ENCODE measurements around the gene PPFIA4. TPM values are rescaled to one million over a fixed set of nuclear protein-coding genes. Genes with fewer than 3 reads are reported as not detected.

The PPFIA4 gene
- total RNA-seq, 1 experiment from 2014 or later: 3.0 TPM

DNA sequence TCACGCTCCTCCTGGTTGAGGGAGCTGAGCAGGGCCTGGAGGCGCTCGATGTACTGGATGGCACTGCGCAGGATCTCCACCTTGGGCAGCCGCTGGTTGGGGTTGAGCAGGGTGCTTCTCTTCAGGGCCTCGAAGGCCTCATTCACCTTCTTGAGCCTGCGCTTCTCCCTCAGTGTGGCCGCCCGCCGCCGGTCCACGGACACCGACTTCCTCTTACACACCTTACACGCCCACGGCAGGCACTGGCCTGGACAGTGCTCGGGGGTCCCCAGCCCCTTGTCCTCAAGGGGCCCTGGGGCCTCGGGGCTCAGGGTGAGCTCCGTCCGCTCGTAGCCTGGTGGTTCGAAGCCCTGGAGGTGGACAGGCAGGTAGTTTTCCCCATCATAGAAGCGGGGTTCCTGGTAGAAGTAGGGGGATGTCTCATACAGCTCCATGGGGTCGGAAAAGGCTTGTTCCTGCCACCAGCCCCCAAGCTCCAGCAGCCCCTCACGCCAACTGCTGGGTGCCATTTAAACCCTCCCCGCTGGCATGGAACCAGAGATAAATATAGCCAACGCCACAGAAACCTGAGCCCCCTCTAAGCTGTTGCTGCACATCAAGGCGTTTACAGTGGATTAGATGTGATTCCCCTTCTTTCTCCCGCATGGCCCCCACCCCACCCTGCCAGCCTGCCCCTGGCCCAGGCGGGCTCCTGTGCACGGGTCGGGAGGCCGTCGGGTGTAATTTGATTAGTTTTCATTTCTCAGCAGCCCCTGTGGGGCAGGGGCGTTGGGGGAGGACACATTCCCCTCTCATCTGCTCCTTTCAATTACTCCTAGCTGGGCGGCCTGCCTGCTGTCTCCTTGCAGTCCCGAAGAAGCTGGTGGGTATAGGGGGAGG lies 59.5 kb downstream of the PPFIA4 start, which contains the start of gene MYOG:
Gene MYOG, minus strand, starts transcription at position 485 of the 879 bp plus-strand sequence. Its CDS starts 51 bp downstream, at position 434.
- CTCF ChIA-PET: no interaction called here
- intact Hi-C loops (cut with micrococcal nuclease; ENCODE audit: unreplicated experiment): no loop called here

GRCh38 chr1:203086992-203087763 lies 60.9 kb downstream of the PPFIA4 start:
- Histone ChIP-seq H3K27me3 (replicated peaks; ENCODE audit: insufficient read depth, low read depth, low read length, poor library complexity) (no peaks in the 10 kb centered on the region), H3K27ac (ENCODE audit: low read depth, low read length, poor library complexity, severe bottlenecking) (no peak overlapping the region), H3K4me1 (ENCODE audit: insufficient read depth, low read length, poor library complexity, severe bottlenecking) (no peaks in the 10 kb centered on the region), H3K4me3 (ENCODE audit: low read depth, low read length, poor library complexity, severe bottlenecking) (no peak overlapping the region), H3K36me3 (ENCODE audit: insufficient read depth, low read length, poor library complexity, severe bottlenecking) (no peaks in the 10 kb centered on the region), H3K9me3 (ENCODE audit: low read depth, low read length, poor library complexity, severe bottlenecking) (no peaks in the 10 kb centered on the region)
- no TSS peak for BruUV-seq (replicated peaks)
- DNase-seq (ENCODE audit: low spot score): peak; percentile 29
- TF ChIP-seq, protein P1, sequence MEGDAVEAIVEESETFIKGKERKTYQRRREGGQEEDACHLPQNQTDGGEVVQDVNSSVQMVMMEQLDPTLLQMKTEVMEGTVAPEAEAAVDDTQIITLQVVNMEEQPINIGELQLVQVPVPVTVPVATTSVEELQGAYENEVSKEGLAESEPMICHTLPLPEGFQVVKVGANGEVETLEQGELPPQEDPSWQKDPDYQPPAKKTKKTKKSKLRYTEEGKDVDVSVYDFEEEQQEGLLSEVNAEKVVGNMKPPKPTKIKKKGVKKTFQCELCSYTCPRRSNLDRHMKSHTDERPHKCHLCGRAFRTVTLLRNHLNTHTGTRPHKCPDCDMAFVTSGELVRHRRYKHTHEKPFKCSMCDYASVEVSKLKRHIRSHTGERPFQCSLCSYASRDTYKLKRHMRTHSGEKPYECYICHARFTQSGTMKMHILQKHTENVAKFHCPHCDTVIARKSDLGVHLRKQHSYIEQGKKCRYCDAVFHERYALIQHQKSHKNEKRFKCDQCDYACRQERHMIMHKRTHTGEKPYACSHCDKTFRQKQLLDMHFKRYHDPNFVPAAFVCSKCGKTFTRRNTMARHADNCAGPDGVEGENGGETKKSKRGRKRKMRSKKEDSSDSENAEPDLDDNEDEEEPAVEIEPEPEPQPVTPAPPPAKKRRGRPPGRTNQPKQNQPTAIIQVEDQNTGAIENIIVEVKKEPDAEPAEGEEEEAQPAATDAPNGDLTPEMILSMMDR (conservative IDR thresholded peaks at IDR 0.05; ENCODE audit: low read depth, low read length): no peak
- POLR2A ChIA-PET (ENCODE audit: low non-redundant PET): no interaction called here
- intact Hi-C loops (cut with micrococcal nuclease; ENCODE audit: unreplicated experiment): no loop called here
- CTCF ChIA-PET: no interaction called here

More for the DNA sequence above, 59.5 kb downstream of the PPFIA4 start, which contains the start of gene MYOG:
- Histone ChIP-seq H3K4me1 (ENCODE audit: insufficient read depth, low read length, poor library complexity, severe bottlenecking) (no peaks in the 10 kb centered on the region), H3K9me3 (ENCODE audit: low read depth, low read length, poor library complexity, severe bottlenecking) (no peaks in the 10 kb centered on the region), H3K27me3 (replicated peaks; ENCODE audit: insufficient read depth, low read depth, low read length, poor library complexity) (peaks cover 3% of the 10 kb centered on the region), H3K4me3 (ENCODE audit: low read depth, low read length, poor library complexity, severe bottlenecking) (no peak within 1 kb of the TSS), H3K36me3 (ENCODE audit: insufficient read depth, low read length, poor library complexity, severe bottlenecking) (no peaks in the 10 kb centered on the region), H3K27ac (ENCODE audit: low read depth, low read length, poor library complexity, severe bottlenecking) (no peak within 1 kb of the TSS)
- TF ChIP-seq, protein P1 (conservative IDR thresholded peaks at IDR 0.05; ENCODE audit: low read depth, low read length): no peak
- TF ChIP-seq EZH2 (IDR thresholded peaks at IDR 0.05; ENCODE audit: borderline replicate concordance, low read depth, low read length, poor library complexity, severe bottlenecking): no peak
- DNase-seq (ENCODE audit: low spot score): no peak
- POLR2A ChIA-PET (ENCODE audit: low non-redundant PET): no interaction called here
- BruUV-seq (replicated peaks): no TSS peak

DNA sequence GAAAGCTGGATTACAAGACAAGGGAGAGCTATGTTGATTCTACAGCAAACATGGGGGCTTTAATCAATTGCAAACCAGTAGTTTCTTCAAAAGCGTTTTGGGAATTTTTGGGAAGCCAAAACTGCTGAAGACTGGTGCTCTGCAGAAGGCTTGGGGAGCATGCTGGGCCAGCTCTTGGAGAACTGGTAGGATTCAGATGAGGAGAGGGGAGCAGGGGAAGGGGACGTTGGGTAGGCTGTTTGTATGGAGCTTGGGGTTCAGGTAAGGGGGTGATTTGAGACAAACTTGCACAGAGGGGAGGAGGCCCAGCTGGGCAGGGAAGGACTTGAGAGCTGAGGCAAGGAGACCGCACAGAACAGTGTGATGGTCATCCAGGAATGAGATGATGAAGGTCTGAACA lies 62.1 kb downstream of the PPFIA4 start:
- intact Hi-C loops (cut with micrococcal nuclease; ENCODE audit: unreplicated experiment): no loop called here
- no peak for DNase-seq (ENCODE audit: low spot score)
- TF ChIP-seq, protein P1 (conservative IDR thresholded peaks at IDR 0.05; ENCODE audit: low read depth, low read length): no peak
- no peak for TF ChIP-seq EZH2 (IDR thresholded peaks at IDR 0.05; ENCODE audit: borderline replicate concordance, low read depth, low read length, poor library complexity, severe bottlenecking)
- ChIA-PET POLR2A (ENCODE audit: low non-redundant PET) (no interaction called here), CTCF (no interaction called here)
- H3K27me3 ChIP-seq (replicated peaks; ENCODE audit: insufficient read depth, low read depth, low read length, poor library complexity): no peaks in the 10 kb centered on the region
- BruUV-seq (replicated peaks): no TSS peak
- H3K36me3 ChIP-seq (ENCODE audit: insufficient read depth, low read length, poor library complexity, severe bottlenecking): no peaks in the 10 kb centered on the region
- H3K4me1 ChIP-seq (ENCODE audit: insufficient read depth, low read length, poor library complexity, severe bottlenecking): no peaks in the 10 kb centered on the region
- no peaks in the 10 kb centered on the region for H3K9me3 ChIP-seq (ENCODE audit: low read depth, low read length, poor library complexity, severe bottlenecking)
- no peak overlapping the region for H3K27ac ChIP-seq (ENCODE audit: low read depth, low read length, poor library complexity, severe bottlenecking)
- no peak overlapping the region for H3K4me3 ChIP-seq (ENCODE audit: low read depth, low read length, poor library complexity, severe bottlenecking)

All from A673 (cell line).